ENCODE measurements around the gene KIF25.
"Not testable (repeated sequence)": the region's sequence is repeated elsewhere in the genome, so short reads cannot be mapped to it uniquely, and the experiment has no call there.

KIF25 gene

GRCh38 chr6:168001514-168001913, 4.0 kb downstream of the KIF25 start:
- H3K36me3 ChIP-seq (ENCODE audit: control insufficient read depth, insufficient read depth, low read length); H3K9me3 ChIP-seq (ENCODE audit: control insufficient read depth, low read length); H3K27me3 ChIP-seq (ENCODE audit: control insufficient read depth, insufficient read depth, low read length); H3K4me1 ChIP-seq (ENCODE audit: control insufficient read depth, insufficient read depth, low read length); H3K4me3 ChIP-seq (ENCODE audit: low read length); H3K9ac ChIP-seq (ENCODE audit: low read length): not testable (repeated sequence)

- H3K4me1 ChIP-seq (ENCODE audit: control insufficient read depth, insufficient read depth, low read length) = no peaks in the 10 kb centered on the region
- no peaks in the 10 kb centered on the region for H3K27me3 ChIP-seq (ENCODE audit: control insufficient read depth, insufficient read depth, low read length)
- no peak overlapping the region for H3K9ac ChIP-seq (ENCODE audit: low read length)
- H3K9me3 ChIP-seq (ENCODE audit: control insufficient read depth, low read length) = no peaks in the 10 kb centered on the region
- H3K4me3 ChIP-seq (ENCODE audit: low read length) = no peak overlapping the region
- no peaks in the 10 kb centered on the region for H3K36me3 ChIP-seq (ENCODE audit: control insufficient read depth, insufficient read depth, low read length)
Observed at GRCh38 chr6:168002804-168003203, 5.3 kb downstream of the KIF25 start.

- H3K9me3 ChIP-seq (ENCODE audit: control insufficient read depth, low read length) = no peaks in the 10 kb centered on the region
- no peaks in the 10 kb centered on the region for H3K4me1 ChIP-seq (ENCODE audit: control insufficient read depth, insufficient read depth, low read length)
- H3K4me3 ChIP-seq (ENCODE audit: low read length) = no peak overlapping the region
- H3K27me3 ChIP-seq (ENCODE audit: control insufficient read depth, insufficient read depth, low read length) = no peaks in the 10 kb centered on the region
- H3K36me3 ChIP-seq (ENCODE audit: control insufficient read depth, insufficient read depth, low read length) = no peaks in the 10 kb centered on the region
- H3K9ac ChIP-seq (ENCODE audit: low read length) = no peak overlapping the region
Observed at GRCh38 chr6:168004023-168004422, 6.6 kb downstream of the KIF25 start.

GRCh38 chr6:168004945-168005344, 7.5 kb downstream of the KIF25 start:
- no peak overlapping the region for H3K9ac ChIP-seq (ENCODE audit: low read length)

GRCh38 chr6:168005796-168006195, 8.3 kb downstream of the KIF25 start:
- Histone ChIP-seq H3K27me3 (ENCODE audit: control insufficient read depth, insufficient read depth, low read length) (no peaks in the 10 kb centered on the region), H3K4me1 (ENCODE audit: control insufficient read depth, insufficient read depth, low read length) (no peaks in the 10 kb centered on the region), H3K9ac (ENCODE audit: low read length) (no peak overlapping the region), H3K36me3 (ENCODE audit: control insufficient read depth, insufficient read depth, low read length) (no peaks in the 10 kb centered on the region), H3K9me3 (ENCODE audit: control insufficient read depth, low read length) (no peaks in the 10 kb centered on the region), H3K4me3 (ENCODE audit: low read length) (no peak overlapping the region)

More at GRCh38 chr6:168004945-168005344, 7.5 kb downstream of the KIF25 start:
- no peaks in the 10 kb centered on the region for H3K36me3 ChIP-seq (ENCODE audit: control insufficient read depth, insufficient read depth, low read length)
- no peaks in the 10 kb centered on the region for H3K9me3 ChIP-seq (ENCODE audit: control insufficient read depth, low read length)
- H3K27me3 ChIP-seq (ENCODE audit: control insufficient read depth, insufficient read depth, low read length) = no peaks in the 10 kb centered on the region
- no peak overlapping the region for H3K4me3 ChIP-seq (ENCODE audit: low read length)
- no peaks in the 10 kb centered on the region for H3K4me1 ChIP-seq (ENCODE audit: control insufficient read depth, insufficient read depth, low read length)

- Histone ChIP-seq H3K4me3 (ENCODE audit: low read length) (no peak overlapping the region), H3K4me1 (ENCODE audit: control insufficient read depth, insufficient read depth, low read length) (no peaks in the 10 kb centered on the region), H3K36me3 (ENCODE audit: control insufficient read depth, insufficient read depth, low read length) (no peaks in the 10 kb centered on the region), H3K9me3 (ENCODE audit: control insufficient read depth, low read length) (no peaks in the 10 kb centered on the region), H3K9ac (ENCODE audit: low read length) (no peak overlapping the region), H3K27me3 (ENCODE audit: control insufficient read depth, insufficient read depth, low read length) (no peaks in the 10 kb centered on the region)
Observed at GRCh38 chr6:168007592-168008338, 10.3 kb downstream of the KIF25 start.

- Histone ChIP-seq H3K4me3 (ENCODE audit: low read length) (no peak overlapping the region), H3K9me3 (ENCODE audit: control insufficient read depth, low read length) (no peaks in the 10 kb centered on the region), H3K27me3 (ENCODE audit: control insufficient read depth, insufficient read depth, low read length) (no peaks in the 10 kb centered on the region), H3K4me1 (ENCODE audit: control insufficient read depth, insufficient read depth, low read length) (no peaks in the 10 kb centered on the region), H3K9ac (ENCODE audit: low read length) (no peak overlapping the region), H3K36me3 (ENCODE audit: control insufficient read depth, insufficient read depth, low read length) (no peaks in the 10 kb centered on the region)
Observed at GRCh38 chr6:168009331-168009730, 11.9 kb downstream of the KIF25 start.

- H3K4me3 ChIP-seq (ENCODE audit: low read length) = no peak overlapping the region
- H3K27me3 ChIP-seq (ENCODE audit: control insufficient read depth, insufficient read depth, low read length) = no peaks in the 10 kb centered on the region
- no peaks in the 10 kb centered on the region for H3K9me3 ChIP-seq (ENCODE audit: control insufficient read depth, low read length)
- no peaks in the 10 kb centered on the region for H3K4me1 ChIP-seq (ENCODE audit: control insufficient read depth, insufficient read depth, low read length)
- no peak overlapping the region for H3K9ac ChIP-seq (ENCODE audit: low read length)
- no peaks in the 10 kb centered on the region for H3K36me3 ChIP-seq (ENCODE audit: control insufficient read depth, insufficient read depth, low read length)
Observed at GRCh38 chr6:168011291-168011690, 13.8 kb downstream of the KIF25 start.

- Histone ChIP-seq H3K36me3 (ENCODE audit: control insufficient read depth, insufficient read depth, low read length) (no peaks in the 10 kb centered on the region), H3K27me3 (ENCODE audit: control insufficient read depth, insufficient read depth, low read length) (peaks cover 9% of the 10 kb centered on the region), H3K9me3 (ENCODE audit: control insufficient read depth, low read length) (no peaks in the 10 kb centered on the region), H3K4me3 (ENCODE audit: low read length) (no peak overlapping the region), H3K4me1 (ENCODE audit: control insufficient read depth, insufficient read depth, low read length) (no peaks in the 10 kb centered on the region), H3K9ac (ENCODE audit: low read length) (no peak overlapping the region)
Observed at GRCh38 chr6:168012431-168013249, 15.2 kb downstream of the KIF25 start.

GRCh38 chr6:168013250-168013915, 15.9 kb downstream of the KIF25 start:
- no peak overlapping the region for H3K4me3 ChIP-seq (ENCODE audit: low read length)
- no peak overlapping the region for H3K9ac ChIP-seq (ENCODE audit: low read length)
- H3K4me1 ChIP-seq (ENCODE audit: control insufficient read depth, insufficient read depth, low read length) = no peaks in the 10 kb centered on the region
- no peaks in the 10 kb centered on the region for H3K9me3 ChIP-seq (ENCODE audit: control insufficient read depth, low read length)
- peaks cover 9% of the 10 kb centered on the region for H3K27me3 ChIP-seq (ENCODE audit: control insufficient read depth, insufficient read depth, low read length)
- H3K36me3 ChIP-seq (ENCODE audit: control insufficient read depth, insufficient read depth, low read length) = no peaks in the 10 kb centered on the region

GRCh38 chr6:168014428-168014827, 17.0 kb downstream of the KIF25 start:
- Histone ChIP-seq H3K4me1 (ENCODE audit: control insufficient read depth, insufficient read depth, low read length) (no peaks in the 10 kb centered on the region), H3K9ac (ENCODE audit: low read length) (no peak overlapping the region), H3K27me3 (ENCODE audit: control insufficient read depth, insufficient read depth, low read length) (peaks cover 11% of the 10 kb centered on the region), H3K9me3 (ENCODE audit: control insufficient read depth, low read length) (no peaks in the 10 kb centered on the region), H3K4me3 (ENCODE audit: low read length) (no peak overlapping the region), H3K36me3 (ENCODE audit: control insufficient read depth, insufficient read depth, low read length) (no peaks in the 10 kb centered on the region)

- H3K4me1 ChIP-seq (ENCODE audit: control insufficient read depth, insufficient read depth, low read length) = no peaks in the 10 kb centered on the region
- H3K27me3 ChIP-seq (ENCODE audit: control insufficient read depth, insufficient read depth, low read length) = peaks cover 11% of the 10 kb centered on the region
- H3K4me3 ChIP-seq (ENCODE audit: low read length) = no peak overlapping the region
- no peaks in the 10 kb centered on the region for H3K36me3 ChIP-seq (ENCODE audit: control insufficient read depth, insufficient read depth, low read length)
- no peaks in the 10 kb centered on the region for H3K9me3 ChIP-seq (ENCODE audit: control insufficient read depth, low read length)
- no peak overlapping the region for H3K9ac ChIP-seq (ENCODE audit: low read length)
Observed at GRCh38 chr6:168015009-168015408, 17.5 kb downstream of the KIF25 start.
